HG03066 (cell line): ENCODE data around the gene DNER.
"Not testable (repeated sequence)": the region's sequence is repeated elsewhere in the genome, so short reads cannot be mapped to it uniquely, and the experiment has no call there.

Source experiments
- ATAC-seq: cut with Tn5 transposase; IDR thresholded peaks from one replicate; pipeline ENCODE4 v1.9.1; 2021; ENCODE audit warnings: low read depth; ENCODE audit not compliant: unreplicated experiment

DNER gene

GRCh38 chr2:229511524-229511923 lies 202.8 kb downstream of the DNER start:
- no peak for ATAC-seq

GRCh38 chr2:229506699-229507098 lies 207.7 kb downstream of the DNER start:
- not testable (repeated sequence) for ATAC-seq

- ATAC-seq, result no peak
Observed at GRCh38 chr2:229501051-229501794, 213.1 kb downstream of the DNER start.

DNA sequence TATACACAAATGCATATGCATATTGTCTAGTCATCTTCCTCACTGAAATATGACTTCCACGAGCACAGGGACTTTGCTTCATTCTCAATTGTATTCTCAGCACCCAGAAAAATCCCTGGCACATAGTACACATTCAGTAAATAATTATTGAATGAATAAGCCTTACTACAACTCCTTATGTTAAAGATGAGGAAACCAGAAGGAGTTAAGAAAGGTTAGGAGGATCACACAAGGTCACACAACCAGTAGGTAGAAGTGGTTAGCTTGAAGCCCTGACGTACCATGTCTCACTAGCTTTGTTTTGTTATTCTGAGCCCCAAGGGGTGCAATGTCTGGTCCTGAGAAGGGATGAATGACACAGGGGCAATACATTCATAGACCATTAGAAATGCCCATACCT lies 222.3 kb downstream of the DNER start:
- ATAC-seq, result no peak

- no peak for ATAC-seq
Observed at GRCh38 chr2:229490167-229490566, 224.2 kb downstream of the DNER start.

DNA sequence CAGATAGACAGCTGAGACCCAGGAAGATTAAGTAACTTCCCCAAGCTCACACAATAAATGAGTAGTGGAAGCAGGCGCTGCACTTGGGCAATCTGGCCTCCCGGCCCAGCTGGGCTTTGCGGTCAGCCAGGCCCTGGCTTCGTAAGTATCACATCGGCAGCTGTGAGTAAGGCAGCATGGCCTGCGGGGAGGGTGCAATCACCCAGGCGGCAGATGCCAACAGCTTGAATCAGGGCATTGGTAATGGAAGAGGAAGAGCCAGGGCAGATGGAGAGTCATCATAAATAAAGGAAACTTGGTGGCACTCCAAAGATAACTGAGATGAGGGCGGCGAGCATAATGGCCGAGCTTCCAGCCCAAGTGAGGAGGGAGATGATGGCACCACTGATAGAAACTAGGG lies 225.3 kb downstream of the DNER start:
- no peak for ATAC-seq

DNA sequence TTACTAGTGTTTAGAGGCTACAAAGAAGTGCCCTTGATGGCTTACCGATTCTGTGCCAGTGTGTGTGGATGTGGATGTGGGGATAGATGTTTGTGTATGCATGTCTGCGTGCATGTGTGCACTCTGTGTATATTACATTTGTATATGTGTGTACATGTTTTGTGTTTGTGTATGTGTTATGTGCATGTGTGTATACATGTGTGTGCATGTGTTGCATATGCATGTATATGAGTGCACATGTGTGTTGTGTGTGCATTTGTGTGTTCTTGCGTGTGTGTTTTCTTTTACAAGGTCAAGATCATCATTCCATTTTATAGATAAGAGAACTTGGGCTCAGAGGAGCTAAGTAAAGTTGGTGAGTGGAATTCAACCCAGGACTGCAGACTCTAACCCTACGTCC lies 226.1 kb downstream of the DNER start:
- ATAC-seq, result no peak

DNA sequence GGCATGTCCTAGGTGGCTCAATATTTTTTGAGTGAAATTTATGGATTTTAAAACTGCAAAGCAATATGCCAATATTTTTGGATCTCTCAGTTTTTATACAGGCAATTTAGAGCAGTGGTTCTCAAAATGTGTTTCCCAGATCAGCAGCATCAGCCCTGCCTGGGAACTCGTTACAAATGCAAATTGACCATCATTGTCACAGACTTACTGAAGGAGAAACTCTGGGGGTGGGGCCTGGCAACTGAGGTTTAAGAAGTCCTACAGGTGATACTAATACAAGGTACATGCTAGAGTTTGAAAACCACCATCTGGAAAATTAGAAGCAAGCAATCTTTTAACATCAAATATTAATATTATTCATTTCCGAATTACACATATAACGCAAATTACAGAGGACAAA lies 227.7 kb downstream of the DNER start:
- ATAC-seq, result no peak

DNA sequence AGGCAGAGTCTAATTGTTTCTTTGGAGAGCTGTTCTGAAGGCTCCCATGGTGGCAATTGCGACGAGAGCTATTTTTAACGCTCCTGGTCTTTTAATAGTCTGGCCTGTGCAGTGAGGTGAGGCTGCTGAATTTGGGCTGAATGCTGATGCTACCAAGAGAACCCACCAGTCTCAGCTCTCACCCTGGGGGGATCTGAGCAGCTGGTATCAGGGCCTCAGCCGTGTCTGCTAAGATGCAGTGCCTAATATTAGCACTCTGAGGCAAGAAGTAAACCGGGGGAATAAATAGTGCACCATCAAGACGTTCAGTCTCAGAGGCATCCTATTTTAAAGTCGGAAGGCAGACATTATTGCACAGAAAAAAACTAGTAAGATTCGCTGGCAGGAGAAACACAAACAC lies 228.5 kb downstream of the DNER start:
- no peak for ATAC-seq

DNA sequence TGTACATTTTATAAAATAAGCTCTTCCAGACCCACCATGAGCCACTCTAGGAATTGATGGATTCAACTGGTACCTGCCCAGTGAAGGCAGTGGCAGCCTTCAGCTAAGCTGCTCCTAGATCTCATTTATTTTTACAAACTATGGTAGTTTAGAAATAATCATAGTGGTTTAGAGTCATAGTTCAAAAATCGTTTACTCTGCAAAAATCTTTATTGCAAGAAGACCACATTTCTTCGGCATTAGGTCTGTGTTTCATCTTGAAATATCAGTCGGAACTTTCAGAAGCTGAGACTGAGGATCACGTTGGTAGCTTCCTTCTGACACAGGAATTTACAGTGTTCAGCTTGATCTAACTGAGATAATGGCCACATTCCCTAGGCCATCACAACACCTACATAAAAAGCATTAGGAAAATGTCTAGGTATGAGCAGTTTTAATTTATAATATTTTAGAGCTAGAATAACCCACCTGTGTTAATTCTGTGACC lies 237.0 kb downstream of the DNER start:
- ATAC-seq, result no peak

DNA sequence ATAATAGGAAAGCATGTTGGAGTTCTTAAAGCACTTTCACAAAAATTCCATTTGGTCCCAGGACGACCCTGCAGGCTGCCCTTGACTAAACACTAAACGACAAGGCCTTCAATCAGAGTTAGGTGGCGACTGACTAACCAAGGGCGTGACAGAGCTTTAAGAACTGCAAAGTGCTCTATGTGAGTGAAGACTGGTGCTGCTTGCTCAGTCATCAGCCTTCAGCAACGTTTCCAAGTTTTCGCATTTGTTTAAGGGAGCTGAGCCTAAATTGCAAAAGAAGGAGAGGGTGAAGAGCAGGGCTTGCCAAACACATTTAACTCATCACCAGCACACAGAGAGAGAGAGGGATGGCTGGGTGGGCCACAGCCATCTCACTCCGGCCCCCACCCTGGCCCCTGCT lies 238.6 kb downstream of the DNER start:
- no peak for ATAC-seq

- ATAC-seq, result no peak
Observed at GRCh38 chr2:229474125-229474524, 240.2 kb downstream of the DNER start.

DNA sequence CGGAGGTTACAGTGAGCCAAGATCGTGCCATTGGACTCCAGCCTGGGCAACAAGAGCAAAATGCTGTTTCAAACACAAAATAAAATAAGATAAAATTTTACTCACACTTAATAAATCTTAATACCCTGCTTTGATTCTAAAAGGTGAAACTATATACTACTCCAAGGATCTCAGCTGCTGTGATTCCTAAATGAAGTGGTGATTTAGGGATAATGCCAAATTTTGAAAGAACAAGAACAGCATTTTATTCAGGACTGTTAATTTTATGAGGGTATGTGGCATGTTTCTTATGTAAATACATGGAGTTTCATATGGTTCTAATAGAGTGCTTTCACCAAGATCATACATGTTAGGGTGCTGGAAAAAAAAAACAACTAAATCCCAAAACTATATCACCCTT lies 243.6 kb downstream of the DNER start:
- ATAC-seq, result no peak

- ATAC-seq, result no peak
Observed at GRCh38 chr2:229467783-229468182, 246.6 kb downstream of the DNER start.

GRCh38 chr2:229463841-229464346 lies 250.5 kb downstream of the DNER start:
- ATAC-seq, result no peak

- no peak for ATAC-seq
Observed at GRCh38 chr2:229462112-229462511, 252.2 kb downstream of the DNER start.

DNA sequence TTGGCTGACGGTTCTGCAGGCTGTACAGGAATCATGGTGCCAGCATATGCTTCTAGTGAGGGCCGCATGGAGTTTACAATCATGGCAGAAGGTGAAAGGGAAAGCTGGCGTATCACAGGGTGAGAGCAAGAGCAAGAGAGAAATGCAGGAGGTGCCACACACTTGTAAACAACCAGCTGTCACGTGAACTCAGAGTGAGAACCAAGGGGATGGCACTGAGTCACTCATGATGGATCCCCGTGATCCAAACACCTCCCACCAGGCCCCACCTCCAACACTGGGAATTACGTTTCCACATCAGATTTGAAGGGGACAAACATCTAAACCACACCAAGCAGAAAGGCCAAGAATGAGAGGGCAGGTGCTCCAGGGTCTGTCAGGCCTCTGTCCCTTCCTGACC lies 258.3 kb downstream of the DNER start:
- no peak for ATAC-seq

DNA sequence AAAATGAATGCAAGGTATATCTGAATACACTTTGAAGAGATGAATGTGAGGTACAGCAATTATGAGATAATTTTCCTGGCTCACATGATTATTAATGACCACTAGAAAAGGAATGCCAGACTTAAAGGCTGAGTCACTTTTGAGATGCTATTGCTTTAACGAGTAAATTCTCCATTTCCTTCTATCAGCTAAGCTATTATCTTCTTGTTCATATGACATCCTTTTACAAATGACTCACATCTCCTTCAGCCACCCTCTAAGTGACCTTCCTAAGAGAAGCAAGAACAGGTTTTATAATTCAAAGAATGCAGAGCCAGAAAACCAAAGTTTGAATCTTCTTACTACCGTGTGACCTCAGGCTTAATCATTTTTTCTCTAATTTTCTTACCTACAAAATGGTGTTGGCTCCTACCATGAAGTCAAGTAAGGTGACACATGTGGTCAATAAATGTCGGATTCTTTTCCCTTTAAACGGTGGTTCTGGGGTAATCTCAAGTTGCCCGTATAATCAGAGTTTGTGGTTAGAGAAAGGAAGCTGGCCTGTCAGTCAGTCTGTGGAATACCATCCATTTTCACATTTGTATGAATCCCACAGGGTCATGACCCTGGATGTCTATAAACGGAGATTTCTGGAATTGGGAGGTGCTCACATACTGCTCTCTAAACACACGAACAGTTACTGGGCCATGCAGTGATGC lies 259.3 kb downstream of the DNER start:
- ATAC-seq, result no peak

GRCh38 chr2:229453230-229453629 lies 261.1 kb downstream of the DNER start:
- no peak for ATAC-seq

GRCh38 chr2:229451852-229452251 lies 262.5 kb downstream of the DNER start:
- no peak for ATAC-seq

DNA sequence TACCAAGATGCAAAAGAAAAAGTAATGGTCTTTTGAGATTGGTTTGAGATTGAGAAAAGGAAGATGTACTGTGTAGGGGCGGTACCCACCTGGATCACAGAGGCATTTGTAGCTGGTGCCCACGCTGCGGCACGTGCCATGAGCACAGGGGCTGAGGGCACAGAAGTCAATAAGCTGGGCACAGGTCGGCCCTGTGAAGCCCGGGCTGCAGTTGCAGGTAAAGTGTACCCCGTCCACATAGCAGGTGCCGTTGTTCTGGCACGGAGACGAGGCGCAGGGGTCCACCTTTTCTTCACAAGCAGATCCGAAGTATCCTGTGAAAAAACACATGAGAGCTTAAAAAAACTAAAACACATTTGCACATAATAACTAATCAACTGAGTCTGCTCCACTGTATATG lies 267.1 kb downstream of the DNER start:
- ATAC-seq, result no peak

- ATAC-seq, result no peak
Observed at GRCh38 chr2:229446350-229446749, 268.0 kb downstream of the DNER start.
